Measurements from ENCODE around the gene ITPR2.
"Not testable (repeated sequence)": the region's sequence is repeated elsewhere in the genome, so short reads cannot be mapped to it uniquely, and the experiment has no call there.

Gene ITPR2

GRCh38 chr12:26848156-26848825 is 15.3 kb upstream of the ITPR2 start:
- no peak for DNase-seq

DNA sequence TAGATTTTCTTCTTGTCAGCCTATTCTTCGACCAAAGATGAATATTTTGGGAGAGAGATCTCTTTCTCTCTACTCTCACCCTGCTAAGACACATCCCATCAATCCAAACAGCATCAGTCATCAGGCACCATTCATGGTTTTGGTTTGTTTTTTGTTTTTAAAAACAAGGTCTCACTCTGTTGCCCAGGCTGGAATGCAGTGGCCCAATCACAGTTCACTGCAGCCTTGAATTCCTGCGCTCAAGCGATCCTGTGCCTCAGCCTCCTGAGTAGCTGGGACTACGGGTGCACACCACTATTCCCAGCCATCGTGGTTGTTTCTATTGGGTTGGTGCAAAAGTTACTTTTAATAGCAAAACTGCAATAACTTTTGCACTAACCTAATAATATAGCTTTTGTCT is 14.4 kb upstream of the ITPR2 start:
- no peak for DNase-seq

GRCh38 chr12:26846416-26846815 is 13.4 kb upstream of the ITPR2 start:
- no peak for DNase-seq

- DNase-seq, result no peak
Measured at GRCh38 chr12:26845984-26846383, 13.0 kb upstream of the ITPR2 start.

DNA sequence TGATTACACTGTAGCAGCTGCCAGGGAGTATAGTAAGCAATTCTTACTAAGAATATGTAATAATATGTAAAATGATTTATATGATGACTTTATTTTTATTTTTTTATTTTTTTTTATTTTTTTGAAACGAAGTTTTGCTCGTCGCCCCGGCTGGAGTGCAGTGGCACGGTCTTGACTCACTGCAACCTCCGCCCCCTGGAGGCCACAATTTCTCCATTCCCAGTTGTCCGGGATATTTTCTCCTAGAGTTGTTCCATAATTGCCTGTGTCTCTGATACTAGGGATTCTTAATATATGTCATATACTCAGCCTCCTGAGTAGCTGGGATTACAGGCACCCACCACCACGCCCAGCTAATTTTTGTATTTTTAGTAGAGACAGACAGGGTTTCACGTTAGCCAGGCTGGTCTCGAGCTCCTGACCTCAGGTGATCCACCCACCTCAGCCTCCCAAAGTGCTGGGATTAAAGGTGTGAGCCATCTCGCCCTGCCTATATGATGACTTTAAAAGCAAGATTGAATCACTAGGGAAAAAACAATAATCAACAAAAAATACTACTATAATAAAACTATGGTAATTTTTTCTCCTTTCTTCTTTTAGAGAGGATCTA is 12.2 kb upstream of the ITPR2 start:
- DNase-seq, result no peak

- DNase-seq, result no peak
Measured at GRCh38 chr12:26843311-26843710, 10.3 kb upstream of the ITPR2 start.

DNA sequence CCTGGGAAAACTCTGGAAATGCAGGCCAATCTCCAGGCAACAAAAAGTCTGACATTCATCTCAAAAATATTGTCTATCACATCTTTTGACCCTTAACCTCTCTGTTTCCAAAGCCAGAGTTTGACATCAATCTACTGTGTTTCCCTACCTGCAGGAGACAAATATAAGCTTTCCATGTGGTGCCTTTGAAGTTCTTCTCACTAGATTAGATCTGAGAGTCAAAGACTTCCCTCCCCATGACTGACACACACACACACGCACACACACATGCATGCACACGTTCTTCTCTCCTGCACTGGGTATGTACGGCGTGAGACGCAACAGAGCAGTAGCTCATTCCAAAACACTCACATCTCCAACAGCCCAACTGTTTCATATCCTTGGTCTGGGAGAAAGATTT is 8.1 kb upstream of the ITPR2 start:
- DNase-seq, result no peak

DNA sequence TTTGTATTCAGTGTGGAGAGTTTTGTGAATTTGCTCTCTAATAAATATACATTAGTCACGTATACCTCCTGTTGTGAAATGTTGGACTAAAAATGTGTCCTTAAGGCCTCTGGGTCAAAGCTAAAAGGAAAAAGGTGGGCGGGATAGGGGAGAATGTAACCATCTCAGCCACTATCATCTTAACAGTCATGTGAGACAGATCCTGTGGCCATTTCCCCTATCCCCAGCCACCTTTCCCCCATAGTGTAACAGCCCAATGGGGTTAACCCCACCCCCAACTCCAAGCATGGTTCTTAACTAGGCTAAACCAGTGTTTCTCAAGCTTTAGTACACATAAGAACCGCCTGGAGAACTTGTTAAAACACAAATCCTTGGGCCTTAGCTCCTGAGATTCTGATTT is 6.5 kb upstream of the ITPR2 start:
- no peak for DNase-seq

DNA sequence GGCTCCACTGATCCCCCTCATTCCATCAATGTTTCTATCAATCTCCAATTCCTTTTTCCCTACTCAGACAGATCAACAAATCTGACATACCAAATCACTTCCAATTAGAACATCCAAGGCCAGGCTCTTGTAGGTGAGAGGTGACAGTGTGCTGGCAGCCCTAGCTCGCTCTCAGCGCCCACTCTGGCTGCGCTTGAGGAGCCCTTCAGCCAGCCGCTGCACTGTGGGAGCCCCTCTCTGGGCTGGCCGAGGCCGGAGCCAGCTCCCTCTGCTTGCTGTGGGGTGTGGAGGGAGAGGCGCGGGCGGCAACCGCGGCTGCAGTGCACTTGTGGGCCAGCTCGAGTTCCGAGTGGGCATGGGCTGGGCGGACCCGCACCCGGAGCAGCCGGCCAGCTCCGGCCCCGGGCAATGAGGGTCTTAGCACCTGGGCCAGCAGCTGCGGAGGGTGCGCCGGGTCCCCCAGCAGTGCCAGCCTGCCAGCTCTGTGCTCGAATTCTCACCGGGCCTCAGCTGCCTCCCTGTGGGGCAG is 6.0 kb upstream of the ITPR2 start:
- no peak for DNase-seq

- DNase-seq, result no peak
Measured at GRCh38 chr12:26836201-26836600, 3.2 kb upstream of the ITPR2 start.

DNA sequence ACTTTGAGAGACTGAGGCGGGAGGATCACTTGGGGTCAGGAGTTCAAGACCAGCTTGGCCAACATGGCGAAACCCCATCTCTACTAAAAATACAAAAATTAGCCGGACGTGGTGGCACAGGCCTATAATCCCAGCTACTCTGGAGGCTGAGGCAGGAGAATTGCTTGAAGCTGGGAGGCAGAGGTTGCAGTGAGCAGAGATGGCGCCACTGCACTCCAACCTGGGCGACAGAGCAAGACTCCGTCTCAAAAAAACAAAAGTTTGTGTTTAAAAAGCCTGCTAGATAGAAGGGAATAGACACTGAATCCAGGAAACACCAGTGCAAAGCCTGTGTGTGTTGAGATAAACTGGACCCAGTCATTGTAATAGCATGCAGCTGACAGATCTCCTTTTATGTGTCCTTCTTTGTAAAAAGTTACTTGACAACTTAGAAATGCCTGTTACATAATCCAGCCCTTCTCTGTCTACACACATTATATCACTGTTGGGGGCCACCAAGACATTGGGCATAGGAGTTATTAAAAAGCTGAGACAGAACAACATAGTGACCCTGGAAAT is 1.6 kb upstream of the ITPR2 start:
- not testable (repeated sequence) for DNase-seq

- DNase-seq, result no peak
Measured at GRCh38 chr12:26833743-26834490, 923 bp upstream of the ITPR2 start.

DNA sequence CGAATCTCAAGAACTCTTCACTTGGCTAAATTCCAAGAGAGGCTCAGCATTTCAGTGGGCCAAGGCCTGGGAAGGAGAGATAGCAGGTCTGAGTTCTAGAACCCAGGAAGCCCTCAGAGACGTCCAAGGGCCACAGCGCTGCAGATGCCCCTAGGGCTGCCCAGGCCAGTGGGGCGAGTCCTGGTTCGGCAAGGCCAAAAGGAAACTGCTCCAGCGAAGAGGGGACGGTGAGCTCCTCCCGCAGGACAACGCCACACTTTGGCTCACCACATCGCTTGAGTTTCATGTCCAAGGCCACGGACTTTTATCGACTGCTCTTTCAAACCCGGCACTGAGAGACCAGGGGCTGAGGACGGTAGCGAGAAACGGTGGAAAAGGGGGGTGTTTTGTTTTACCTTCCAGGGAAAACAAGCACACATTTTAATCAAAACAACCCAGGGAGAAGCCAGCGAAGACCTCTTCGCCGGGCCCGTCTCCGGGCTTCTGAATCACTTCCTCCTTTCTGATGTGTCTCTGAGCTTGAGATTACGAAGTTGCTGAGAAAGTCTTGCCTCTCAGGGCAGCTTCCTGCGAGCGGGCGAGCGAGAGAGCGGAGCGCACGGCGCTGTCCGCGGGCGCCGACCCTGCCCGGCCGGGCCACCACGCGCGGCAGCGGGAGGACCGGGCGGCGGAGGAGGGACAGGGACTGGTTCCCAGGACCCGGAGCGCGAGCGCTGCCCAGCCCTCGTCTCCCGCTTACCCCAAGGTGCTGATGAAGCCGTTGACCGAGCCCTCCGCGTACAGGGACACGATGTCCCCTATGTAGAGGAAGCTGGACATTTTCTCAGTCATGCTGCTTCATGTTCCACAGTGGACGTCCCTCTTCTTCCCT is 808 bp downstream of the ITPR2 start:
- DNase-seq, result peak; percentile 6 to 46

DNA sequence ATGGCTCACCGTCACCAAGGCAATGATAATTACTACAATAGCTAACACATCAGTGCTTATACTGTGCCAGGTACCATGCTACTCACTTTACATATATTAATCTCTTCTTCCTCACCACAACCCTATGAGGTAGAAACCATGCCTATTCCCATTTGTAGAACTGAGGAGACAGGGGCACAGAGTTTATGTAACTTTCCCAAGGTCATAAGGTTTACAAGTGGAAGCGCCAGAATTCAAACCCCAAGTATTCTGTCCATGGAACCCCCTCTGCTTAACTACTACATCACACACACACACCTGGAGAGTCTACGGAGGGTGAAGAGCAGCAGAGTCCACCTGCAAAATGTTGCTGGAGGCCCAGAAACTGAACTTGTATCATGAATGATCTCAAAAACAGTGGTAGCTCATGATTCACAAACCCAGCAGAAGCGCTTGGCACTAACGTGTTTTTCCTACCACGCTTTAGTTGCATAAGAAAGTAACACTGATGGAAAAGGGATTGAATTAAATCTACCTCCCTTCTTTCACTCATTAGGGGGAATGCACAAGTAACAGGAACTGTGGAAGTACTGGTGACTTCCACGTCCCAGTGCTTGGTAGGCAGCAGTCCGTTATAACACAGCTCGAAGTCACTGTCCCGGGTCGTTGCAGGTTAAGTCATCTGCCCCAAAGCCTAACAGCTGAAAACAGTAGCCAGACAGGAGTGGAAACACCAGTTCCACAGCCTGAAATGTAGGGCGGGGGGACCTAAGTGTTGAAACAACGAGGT is 2.0 kb downstream of the ITPR2 start:
- no peak for DNase-seq

DNA sequence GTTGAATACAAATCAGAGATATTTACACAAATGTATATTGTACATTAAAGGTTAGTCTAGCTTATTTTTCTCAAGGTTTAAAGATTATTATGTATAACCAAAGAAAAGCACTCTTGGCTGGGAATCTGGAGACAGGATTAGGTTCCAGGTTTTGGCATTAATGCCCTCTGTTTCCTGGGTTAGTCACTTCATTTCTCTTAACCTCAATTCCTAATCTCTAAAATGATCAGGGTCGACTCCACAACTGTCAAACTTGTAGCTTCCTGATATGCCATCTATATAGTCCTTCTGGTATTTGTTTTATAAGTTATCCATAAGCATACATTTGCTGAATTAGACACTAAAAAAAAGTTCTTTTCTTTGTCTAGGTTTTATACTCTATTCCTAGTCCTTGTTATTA is 2.6 kb downstream of the ITPR2 start:
- DNase-seq, result no peak

- DNase-seq, result no peak
Measured at GRCh38 chr12:26828280-26829073, 4.5 kb downstream of the ITPR2 start.

GRCh38 chr12:26826437-26826836 is 6.6 kb downstream of the ITPR2 start:
- no peak for DNase-seq

DNA sequence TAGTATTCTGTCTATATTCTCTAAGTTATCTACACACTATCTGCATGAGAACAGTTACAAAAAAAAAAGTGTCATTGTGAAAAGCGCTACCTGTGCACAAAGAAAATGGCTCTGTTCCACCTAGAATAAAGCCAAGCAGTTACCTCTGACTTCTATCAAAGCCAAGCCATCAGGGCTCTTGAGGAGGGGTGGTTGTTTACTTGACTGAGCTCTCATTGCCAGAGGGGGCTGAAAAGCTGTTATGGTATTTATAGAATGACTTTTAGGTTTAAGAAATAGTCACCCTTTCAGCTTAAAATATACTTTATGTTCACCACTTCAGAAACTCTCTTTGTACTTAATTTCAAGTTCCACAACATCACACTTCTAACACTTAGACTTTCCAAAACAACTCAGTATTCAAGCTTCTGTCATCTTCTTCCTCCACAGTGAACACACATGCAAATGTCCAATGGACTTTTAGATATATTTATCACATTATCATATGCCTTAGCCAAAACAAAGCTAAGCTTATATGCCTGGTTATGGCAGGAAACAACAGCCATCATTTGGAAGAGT is 7.5 kb downstream of the ITPR2 start:
- no peak for DNase-seq

DNA sequence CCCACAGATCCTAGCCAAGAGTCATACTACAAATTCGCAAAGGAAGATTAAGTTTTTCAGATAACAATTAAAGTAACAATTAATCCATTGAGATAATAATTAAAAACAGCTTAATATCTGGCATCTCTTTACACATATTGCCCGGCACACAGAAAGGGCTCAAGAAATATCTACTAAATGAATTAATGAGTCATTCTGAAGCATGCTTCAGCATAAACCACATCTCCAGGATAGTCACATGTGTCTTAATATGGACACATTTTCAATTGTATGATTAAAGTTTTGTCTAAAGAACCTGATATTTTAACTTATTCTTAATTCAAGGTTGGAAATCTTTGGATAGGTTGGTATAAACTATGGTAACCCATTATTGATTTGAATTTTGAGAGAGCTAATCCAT is 9.6 kb downstream of the ITPR2 start:
- no peak for DNase-seq

- no peak for DNase-seq
Measured at GRCh38 chr12:26822026-26822425, 11.0 kb downstream of the ITPR2 start.

DNA sequence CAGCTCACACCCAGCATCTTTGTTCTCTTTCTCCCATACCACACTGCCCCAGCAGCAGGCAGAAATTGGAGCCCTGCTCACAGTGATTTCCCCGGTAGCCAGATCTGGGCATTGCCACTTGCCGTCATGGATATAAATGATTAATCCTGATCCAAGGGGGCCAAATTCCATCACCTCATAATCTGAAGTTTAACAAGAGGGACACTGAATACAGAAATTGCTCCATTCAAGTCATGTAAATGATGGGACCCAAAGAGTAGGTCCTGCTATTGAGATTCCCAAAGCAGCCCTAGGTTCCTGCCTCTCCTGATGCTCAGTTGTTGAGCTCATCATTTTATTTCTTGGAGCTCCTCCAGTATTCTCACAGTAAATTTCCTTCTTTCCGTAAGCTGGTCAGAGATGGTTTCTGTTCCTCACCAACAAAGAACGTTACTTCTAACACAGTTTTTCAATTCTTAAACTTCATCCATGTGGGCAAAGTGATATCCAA is 11.7 kb downstream of the ITPR2 start:
- DNase-seq, result no peak
